ENCODE data around the gene OR6C1.

DNA sequence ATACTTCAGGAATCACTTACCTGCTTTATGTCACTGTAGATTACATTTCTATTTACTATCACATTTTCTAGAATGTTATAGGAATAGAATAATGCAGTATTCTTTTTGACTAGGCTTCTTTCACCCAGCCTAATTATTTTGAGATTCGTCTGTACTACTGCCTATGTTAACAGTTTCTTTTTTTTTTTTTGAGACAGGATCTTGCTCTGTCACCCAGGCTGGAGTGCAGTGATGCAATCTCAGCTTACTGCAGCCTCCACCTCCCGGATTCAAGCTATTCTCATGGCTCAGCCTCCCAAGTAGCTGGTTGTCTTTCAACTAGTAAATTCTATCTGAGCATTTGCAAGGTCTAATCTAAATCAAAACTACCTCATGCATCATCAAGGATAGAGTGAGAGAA, 24.1 kb upstream of the OR6C1 start:
- TF ChIP-seq, protein P1, sequence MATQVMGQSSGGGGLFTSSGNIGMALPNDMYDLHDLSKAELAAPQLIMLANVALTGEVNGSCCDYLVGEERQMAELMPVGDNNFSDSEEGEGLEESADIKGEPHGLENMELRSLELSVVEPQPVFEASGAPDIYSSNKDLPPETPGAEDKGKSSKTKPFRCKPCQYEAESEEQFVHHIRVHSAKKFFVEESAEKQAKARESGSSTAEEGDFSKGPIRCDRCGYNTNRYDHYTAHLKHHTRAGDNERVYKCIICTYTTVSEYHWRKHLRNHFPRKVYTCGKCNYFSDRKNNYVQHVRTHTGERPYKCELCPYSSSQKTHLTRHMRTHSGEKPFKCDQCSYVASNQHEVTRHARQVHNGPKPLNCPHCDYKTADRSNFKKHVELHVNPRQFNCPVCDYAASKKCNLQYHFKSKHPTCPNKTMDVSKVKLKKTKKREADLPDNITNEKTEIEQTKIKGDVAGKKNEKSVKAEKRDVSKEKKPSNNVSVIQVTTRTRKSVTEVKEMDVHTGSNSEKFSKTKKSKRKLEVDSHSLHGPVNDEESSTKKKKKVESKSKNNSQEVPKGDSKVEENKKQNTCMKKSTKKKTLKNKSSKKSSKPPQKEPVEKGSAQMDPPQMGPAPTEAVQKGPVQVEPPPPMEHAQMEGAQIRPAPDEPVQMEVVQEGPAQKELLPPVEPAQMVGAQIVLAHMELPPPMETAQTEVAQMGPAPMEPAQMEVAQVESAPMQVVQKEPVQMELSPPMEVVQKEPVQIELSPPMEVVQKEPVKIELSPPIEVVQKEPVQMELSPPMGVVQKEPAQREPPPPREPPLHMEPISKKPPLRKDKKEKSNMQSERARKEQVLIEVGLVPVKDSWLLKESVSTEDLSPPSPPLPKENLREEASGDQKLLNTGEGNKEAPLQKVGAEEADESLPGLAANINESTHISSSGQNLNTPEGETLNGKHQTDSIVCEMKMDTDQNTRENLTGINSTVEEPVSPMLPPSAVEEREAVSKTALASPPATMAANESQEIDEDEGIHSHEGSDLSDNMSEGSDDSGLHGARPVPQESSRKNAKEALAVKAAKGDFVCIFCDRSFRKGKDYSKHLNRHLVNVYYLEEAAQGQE (IDR thresholded peaks at IDR 0.05; ENCODE audit: insufficient replicate concordance, low read depth): no peak
- TF ChIP-seq, protein P2, sequence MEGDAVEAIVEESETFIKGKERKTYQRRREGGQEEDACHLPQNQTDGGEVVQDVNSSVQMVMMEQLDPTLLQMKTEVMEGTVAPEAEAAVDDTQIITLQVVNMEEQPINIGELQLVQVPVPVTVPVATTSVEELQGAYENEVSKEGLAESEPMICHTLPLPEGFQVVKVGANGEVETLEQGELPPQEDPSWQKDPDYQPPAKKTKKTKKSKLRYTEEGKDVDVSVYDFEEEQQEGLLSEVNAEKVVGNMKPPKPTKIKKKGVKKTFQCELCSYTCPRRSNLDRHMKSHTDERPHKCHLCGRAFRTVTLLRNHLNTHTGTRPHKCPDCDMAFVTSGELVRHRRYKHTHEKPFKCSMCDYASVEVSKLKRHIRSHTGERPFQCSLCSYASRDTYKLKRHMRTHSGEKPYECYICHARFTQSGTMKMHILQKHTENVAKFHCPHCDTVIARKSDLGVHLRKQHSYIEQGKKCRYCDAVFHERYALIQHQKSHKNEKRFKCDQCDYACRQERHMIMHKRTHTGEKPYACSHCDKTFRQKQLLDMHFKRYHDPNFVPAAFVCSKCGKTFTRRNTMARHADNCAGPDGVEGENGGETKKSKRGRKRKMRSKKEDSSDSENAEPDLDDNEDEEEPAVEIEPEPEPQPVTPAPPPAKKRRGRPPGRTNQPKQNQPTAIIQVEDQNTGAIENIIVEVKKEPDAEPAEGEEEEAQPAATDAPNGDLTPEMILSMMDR (IDR thresholded peaks at IDR 0.05; ENCODE audit: insufficient read depth, low read length): no peak
- no peak for TF ChIP-seq GABPA (IDR thresholded peaks at IDR 0.05; ENCODE audit: low read depth)

Measured in HL-60 (cell line).